Stimulated activated effector memory CD8-positive, alpha-beta T cell treated with anti-CD3 and anti-CD28 coated beads, Interleukin-12 subunit alpha, Interleukin-12 subunit beta, amount 100 ng/mL, for 72 hours (primary cell): ENCODE data around the gene DHRS3.
"Not testable (repeated sequence)": the region's sequence is repeated elsewhere in the genome, so short reads cannot be mapped to it uniquely, and the experiment has no call there.

ENCODE experiments used
- ATAC-seq: fragments of 150-1000 bp; cut with Tn5 transposase; 2 replicates; pipeline ENCODE4 v1.10.0; 2021
- DNase-seq, 2 donors: peaks; one replicate each; pipeline ENCODE4 v3.0.0; 2021 to 2022; ENCODE audit warnings: low spot score in 2 of 2
- H3K27ac Mint-ChIP-seq: one replicate; pipeline ENCODE4 v1.8.0; 2022; ENCODE audit warnings: mild to moderate bottlenecking, mixed read lengths
- H3K36me3 Mint-ChIP-seq: one replicate; pipeline ENCODE4 v1.8.0; 2022; ENCODE audit warnings: mild to moderate bottlenecking, mixed read lengths
- H3K4me1 Mint-ChIP-seq: one replicate; pipeline ENCODE4 v1.8.0; 2022; ENCODE audit warnings: mixed read lengths
- H3K4me3 Mint-ChIP-seq: one replicate; pipeline ENCODE4 v1.8.0; 2022; ENCODE audit warnings: mild to moderate bottlenecking, mixed read lengths
- H3K9me3 Mint-ChIP-seq: one replicate; pipeline ENCODE4 v1.8.0; 2022; ENCODE audit warnings: mixed read lengths

DHRS3 gene

DNA sequence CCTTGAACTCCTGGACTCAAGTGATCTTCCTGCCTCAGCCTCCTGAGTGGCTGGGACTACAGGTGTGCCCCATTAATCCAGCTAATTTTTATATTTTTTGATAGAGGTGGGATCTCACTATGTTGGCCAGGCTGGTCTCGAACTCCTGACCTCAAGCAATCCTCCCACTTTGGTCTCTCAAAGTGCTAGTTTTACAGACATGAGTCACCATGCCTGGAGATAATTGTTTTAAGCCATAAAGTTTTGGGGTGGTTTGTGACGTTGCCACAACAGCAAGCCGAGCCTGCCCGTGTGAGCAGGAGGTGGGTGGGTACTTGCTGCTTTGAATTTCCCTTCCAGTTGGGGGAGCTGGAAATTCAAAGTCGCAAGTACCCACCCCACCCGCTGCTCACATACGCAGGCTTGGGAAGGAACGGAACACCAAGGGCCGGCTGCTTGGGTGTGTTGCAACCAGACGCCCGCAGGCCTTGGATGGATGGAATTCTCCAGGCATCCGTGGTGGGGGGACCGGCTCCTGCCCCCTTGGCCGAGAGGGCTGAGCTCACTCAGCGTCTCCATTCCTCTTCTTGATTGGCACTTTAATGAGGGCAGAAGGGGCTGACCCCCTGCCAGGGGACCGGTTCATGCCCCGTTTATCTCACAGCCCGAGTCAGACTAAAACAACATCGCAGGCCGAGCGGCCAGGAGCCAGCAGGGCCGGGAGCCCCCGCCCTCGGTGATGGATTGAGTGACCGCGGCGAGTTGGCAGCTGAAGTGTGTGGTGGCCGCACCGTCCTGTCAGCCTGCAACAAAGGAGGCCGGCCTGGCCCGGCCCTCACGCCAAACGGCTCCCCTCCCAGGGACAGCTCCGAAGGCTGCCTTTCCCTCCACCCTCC is 78.1 kb downstream of the DHRS3 start:
- Mint-ChIP-seq H3K36me3 (no peaks in the 10 kb centered on the region), H3K4me1 (peaks cover 6% of the 10 kb centered on the region), H3K4me3 (no peak overlapping the region), H3K27ac (no peak overlapping the region), H3K9me3 (peaks cover 12% of the 10 kb centered on the region)
- ATAC-seq (no peak), DNase-seq (no peak)

DNA sequence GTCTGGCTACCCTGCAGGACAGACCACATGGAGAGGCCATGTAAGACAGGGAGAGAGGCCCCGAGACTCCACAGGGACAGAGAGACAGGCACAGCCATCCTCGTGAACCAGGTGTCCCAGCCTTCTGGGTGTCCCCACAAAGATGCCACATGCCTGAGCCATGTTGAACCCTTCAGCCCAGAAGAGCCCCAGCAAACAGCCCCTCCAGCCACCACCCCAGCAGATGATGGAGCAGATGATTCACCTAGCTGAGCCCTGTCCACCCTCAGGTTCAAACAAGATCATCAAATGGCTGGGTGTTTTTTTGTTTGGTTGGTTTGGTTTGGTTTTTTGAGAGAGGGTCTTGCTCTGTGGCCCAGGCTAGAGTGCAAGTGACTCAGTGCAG is 78.7 kb downstream of the DHRS3 start:
- no peaks in the 10 kb centered on the region for H3K36me3 Mint-ChIP-seq
- peaks cover 12% of the 10 kb centered on the region for H3K9me3 Mint-ChIP-seq
- H3K4me1 Mint-ChIP-seq, result peaks cover 6% of the 10 kb centered on the region
- H3K27ac Mint-ChIP-seq, result no peak overlapping the region
- no peak overlapping the region for H3K4me3 Mint-ChIP-seq
- DNase-seq, result no peak
- no peak for ATAC-seq

DNA sequence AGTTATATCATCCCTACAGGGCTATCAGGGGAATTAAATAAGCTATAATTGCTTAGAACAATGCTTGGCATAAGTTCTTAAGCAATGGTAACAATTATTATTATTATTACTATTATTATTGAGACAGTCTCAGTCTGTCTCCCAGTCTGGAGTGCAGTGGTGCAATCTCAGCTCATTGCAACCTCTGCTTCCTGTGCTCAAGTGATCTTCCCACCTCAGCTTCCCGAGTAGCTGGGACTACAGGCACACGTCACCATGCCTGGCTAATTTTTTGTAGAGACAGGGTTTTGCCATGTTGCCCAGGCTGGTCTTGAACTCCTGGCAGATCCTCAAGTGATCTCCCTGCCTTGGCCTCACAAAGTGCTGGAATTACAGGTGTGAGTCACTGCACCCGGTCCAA is 79.5 kb downstream of the DHRS3 start:
- H3K9me3 Mint-ChIP-seq, result peaks cover 12% of the 10 kb centered on the region

DNA sequence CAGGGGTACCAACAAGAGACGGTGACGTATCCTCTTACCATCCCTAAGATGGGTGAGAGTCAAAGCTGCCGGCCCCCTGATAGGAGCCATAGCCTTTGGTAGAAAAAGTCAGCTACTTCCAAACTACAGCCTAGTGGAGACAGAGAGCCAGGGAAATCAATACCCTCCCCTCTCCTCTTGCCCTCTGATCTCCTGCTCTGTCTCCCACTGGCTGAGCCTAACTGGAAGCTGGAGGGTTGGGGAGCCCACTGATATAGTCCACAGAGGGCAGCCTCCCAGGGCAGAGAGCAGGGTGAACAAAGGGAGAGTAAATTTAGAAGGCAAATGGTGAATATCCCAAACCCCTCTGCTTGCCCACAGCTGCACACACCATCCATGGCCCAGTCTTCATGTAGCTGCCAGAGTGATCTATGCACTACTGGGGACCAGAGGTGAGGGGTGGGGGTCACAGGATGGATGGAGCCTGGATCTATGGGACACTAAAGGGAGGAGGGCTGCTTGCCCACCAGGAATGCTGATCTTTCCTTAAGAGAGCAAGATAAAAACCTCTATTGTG is 80.0 kb downstream of the DHRS3 start:
- no peak for DNase-seq
- H3K4me3 Mint-ChIP-seq, result no peak overlapping the region
- H3K4me1 Mint-ChIP-seq, result peaks cover 6% of the 10 kb centered on the region
- no peak overlapping the region for H3K27ac Mint-ChIP-seq
- H3K9me3 Mint-ChIP-seq, result peaks cover 12% of the 10 kb centered on the region
- no peak for ATAC-seq
- H3K36me3 Mint-ChIP-seq, result no peaks in the 10 kb centered on the region

More for the DNA sequence above, 79.5 kb downstream of the DHRS3 start:
- H3K27ac Mint-ChIP-seq, H3K36me3 Mint-ChIP-seq, DNase-seq, H3K4me3 Mint-ChIP-seq, ATAC-seq, H3K4me1 Mint-ChIP-seq: not testable (repeated sequence)

DNA sequence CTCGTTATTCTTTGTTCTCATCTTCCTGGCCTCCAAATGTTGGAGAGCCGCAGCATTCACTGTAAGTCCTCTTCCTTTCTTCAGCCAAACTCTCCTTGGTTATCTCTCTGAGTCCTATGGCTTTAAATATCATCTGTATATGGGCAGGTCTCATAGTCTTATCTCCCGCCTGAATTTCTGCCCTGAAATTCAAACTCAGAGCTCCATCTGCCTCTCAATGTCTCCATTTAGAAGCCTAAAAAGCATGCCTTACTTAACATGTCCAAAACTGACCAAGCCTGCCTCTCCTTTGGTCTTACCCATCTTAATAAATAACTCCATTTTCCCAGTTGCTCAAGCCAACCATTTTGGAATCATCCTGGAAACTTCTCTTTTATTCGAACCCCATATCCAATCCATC is 80.7 kb downstream of the DHRS3 start:
- Mint-ChIP-seq H3K9me3 (peaks cover 12% of the 10 kb centered on the region), H3K27ac (no peak overlapping the region), H3K4me1 (peaks cover 6% of the 10 kb centered on the region), H3K4me3 (no peak overlapping the region), H3K36me3 (no peaks in the 10 kb centered on the region)
- DNase-seq, result no peak
- no peak for ATAC-seq

DNA sequence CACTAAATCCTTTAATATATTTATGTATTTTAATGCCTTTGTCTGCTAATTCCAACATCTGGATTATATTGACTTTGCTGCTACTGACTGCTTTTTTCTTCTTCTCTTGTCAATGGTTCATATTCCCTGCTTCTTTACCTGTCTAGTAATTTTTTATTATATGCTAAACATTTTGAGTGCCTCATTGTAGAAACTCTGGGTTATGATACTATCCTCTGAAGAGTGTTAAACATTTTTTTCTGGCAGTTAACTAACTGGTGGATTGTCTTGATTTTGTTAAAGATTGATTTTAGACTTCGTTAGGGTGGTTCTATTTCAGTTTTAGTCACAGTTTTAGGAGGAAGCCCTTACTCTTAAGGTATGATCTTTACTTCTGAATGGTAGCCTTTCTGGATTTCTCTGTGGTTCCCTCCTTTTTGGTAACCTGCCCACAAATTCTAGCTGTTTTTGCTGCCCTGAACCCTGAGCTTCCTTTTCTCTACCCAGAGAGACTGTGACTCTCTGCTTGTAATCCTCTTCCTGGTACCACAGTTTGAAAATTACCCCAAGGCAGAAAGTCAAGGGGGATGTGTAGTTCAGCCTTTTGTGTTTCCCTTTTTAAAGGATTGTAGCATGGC is 81.9 kb downstream of the DHRS3 start:
- Mint-ChIP-seq H3K4me3 (no peak overlapping the region), H3K36me3 (no peaks in the 10 kb centered on the region), H3K9me3 (peaks cover 12% of the 10 kb centered on the region), H3K27ac (no peak overlapping the region), H3K4me1 (peaks cover 6% of the 10 kb centered on the region)
- DNase-seq, result no peak
- ATAC-seq, result peak; percentile 40

DNA sequence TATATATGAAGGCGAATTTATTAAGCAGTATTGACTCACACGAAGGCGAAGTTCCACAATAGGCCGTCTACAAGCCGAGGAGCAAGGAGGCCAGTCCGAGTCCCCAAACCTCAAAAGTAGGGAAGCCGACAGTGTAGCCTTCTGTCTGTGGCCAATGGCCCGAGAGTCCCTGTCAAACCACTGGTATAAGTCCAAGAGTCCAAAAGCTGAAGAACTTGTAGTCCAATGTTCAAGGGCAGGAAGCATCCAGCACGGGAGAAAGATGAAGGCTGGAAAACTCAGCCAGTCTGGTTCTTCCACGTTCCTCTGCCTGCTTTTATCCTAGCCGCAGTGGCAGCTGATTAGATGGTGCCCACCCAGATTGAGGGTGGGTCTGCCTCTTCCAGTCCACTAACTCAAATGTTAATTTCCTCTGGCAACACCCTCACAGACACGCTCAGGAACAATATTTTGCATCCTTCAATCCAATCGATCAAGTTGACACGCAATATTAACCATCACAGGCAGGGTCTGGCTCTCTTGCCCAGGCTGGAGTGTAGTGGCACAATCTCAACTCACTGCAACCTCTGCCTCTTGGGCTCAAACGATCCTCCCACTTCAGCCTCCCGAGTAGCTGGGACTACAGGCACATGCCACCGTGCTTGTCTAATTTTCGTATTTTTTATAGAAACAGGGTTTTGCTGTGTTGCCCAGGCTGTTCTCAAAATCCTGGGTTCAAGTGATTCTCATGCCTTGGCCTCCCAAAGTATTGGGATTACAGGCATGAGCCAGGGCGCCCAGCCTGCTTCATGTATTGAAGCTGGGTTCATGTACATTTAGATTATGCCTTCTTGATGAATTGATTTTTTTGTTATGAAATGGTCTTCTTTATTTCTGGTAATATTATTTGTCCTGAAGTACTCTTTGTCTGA is 85.3 kb downstream of the DHRS3 start:
- ATAC-seq (no peak), DNase-seq (no peak)
- no peak overlapping the region for H3K4me3 Mint-ChIP-seq
- H3K27ac Mint-ChIP-seq, result no peak overlapping the region
- no peaks in the 10 kb centered on the region for H3K36me3 Mint-ChIP-seq
- peaks cover 16% of the 10 kb centered on the region for H3K4me1 Mint-ChIP-seq
- H3K9me3 Mint-ChIP-seq, result peaks cover 12% of the 10 kb centered on the region

DNA sequence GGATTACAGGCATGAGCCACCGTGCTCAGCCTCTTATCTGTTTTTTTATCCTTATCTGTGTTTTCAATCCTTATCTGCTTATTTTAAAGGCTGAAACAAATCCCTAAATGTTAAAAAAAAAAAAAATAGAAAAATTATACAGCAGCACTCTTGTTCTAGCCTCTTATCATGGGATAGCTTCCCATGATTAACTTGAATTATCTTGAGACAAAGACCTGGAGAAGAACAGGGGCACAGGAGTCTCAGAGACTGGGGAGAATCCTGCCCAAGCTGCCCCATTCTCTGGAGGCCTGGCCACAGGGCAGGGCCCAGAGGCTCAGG is 86.9 kb downstream of the DHRS3 start:
- no peak for DNase-seq
- H3K4me3 Mint-ChIP-seq, result no peak overlapping the region
- ATAC-seq, result no peak
- H3K9me3 Mint-ChIP-seq, result peaks cover 7% of the 10 kb centered on the region
- peaks cover 10% of the 10 kb centered on the region for H3K4me1 Mint-ChIP-seq
- H3K36me3 Mint-ChIP-seq, result no peaks in the 10 kb centered on the region
- peak overlapping the region; percentile 14 for H3K27ac Mint-ChIP-seq

DNA sequence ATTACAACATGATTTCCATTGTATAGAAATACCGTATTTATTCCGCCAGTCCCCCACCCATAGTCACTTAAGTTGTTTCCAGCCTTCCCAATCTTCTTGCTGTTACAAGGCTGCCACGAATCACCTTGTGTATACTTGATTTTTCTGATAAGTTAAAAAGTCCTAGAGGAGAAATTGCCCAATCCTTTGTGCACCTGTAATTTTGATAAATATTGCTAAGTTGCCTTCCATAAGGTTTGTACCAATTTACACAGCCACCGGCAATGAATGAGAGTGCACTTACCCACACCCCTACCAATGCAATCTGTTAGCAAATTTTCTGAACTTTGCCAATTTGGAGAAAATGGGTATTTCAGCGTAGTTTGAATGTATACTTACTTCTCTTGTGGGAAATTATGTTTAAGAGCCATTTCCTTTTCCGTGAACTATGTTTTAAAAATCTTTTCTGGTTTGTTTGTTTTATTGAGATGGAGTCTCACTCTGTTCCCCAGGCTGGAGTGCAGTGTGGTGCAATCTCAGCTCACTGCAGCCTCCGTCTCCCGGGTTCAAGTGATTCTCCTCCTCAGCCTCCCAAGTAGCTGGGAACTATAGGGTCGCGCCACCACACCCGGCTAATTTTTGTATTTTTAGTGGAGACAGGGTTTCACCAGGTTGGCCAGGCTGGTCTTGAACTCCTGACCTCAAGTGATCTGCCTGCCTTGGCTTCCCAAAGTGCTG is 87.4 kb downstream of the DHRS3 start:
- DNase-seq, result no peak
- H3K36me3 Mint-ChIP-seq, result no peaks in the 10 kb centered on the region
- no peak for ATAC-seq
- H3K4me1 Mint-ChIP-seq, result peaks cover 12% of the 10 kb centered on the region
- H3K9me3 Mint-ChIP-seq, result peaks cover 4% of the 10 kb centered on the region
- no peak overlapping the region for H3K4me3 Mint-ChIP-seq
- peak overlapping the region; percentile 14 for H3K27ac Mint-ChIP-seq

DNA sequence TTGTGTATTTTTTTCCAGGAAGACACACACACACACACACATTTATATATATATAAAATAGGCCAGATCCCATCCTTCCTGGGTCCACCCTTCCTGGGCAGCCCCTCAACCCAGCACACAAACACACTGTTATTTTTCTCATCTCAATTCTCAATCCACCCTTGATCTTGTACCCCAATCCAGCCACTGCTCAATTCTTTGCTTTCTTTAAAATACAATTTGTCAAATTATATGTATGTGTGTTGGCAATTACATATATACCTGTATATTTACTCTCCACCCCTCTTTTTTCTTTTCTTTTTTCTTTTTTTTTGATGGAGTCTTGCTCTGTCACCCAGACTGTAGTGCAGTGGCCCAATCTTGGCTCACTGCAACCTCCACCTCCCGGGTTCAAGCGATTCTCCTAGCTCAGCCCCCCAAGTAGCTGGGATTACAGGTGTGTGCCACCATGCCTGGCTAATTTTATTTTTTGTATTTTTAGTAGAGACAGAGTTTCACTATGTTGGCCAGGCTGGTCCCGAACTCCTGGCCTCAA is 88.3 kb downstream of the DHRS3 start:
- no peaks in the 10 kb centered on the region for H3K9me3 Mint-ChIP-seq
- no peak for DNase-seq
- no peak for ATAC-seq
- peak overlapping the region; percentile 20 for H3K27ac Mint-ChIP-seq
- H3K4me1 Mint-ChIP-seq, result peaks cover 20% of the 10 kb centered on the region
- no peak overlapping the region for H3K4me3 Mint-ChIP-seq
- no peaks in the 10 kb centered on the region for H3K36me3 Mint-ChIP-seq

DNA sequence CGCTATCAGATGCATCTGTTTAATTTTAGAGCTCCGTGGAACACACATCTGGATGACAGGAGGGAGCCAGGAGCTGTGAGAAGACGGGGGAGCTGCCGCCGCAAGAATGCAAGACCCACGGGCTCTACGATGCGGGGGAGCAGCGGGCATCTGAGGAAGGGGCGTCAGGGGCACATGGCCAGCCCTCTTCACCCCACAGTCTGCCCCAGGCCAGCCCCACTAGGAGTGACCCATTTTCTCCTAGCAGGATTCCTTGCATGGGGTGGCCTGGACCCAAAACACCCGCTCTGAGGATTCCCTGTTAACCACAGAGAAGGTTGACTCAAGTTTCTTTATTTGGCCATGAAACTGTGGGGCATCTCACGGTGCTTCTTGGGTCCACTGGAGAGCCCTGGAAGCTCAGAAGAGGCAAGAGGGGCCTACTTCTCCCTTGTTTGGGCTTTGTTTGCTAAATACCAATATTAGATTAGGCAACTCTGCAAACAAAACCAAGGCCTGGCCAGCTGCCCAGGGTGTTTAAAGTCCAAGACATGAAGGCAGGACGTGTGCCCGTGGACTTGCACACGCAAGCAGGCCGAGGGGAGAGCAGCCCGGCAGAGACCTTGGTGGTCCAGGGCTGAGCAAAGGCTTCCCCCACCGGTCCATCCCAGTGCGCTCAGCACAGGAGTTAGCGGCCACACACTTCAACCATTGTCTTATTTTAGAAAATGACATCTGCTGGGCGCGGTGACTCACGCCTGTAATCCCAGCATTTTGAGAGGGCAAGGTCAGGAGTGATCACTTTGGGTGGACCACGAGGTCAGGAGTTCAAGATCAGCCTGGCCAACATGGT is 89.8 kb downstream of the DHRS3 start:
- no peak overlapping the region for H3K4me3 Mint-ChIP-seq
- H3K9me3 Mint-ChIP-seq, result no peaks in the 10 kb centered on the region
- no peaks in the 10 kb centered on the region for H3K36me3 Mint-ChIP-seq
- DNase-seq, result no peak
- no peak overlapping the region for H3K27ac Mint-ChIP-seq
- ATAC-seq, result no peak
- peaks cover 20% of the 10 kb centered on the region for H3K4me1 Mint-ChIP-seq

DNA sequence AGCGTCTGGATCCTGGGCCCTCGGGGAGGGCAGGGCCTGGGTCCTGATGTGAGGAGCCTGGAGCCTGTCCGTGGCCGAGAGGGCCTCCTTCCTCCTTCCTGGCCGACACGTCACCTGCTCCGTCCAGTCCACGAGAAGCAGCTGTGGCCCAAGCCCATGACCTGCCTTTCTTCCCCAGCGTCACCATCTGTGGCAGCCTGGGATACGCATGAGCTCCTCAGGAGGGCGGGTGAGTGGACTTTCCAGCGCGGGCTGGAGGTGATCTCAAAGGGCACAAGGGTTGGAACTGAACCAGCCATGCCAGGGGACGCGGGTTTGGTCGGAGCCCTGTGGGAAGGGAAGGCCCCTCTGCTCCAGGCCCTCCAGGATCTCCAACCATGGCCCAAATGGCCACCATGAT is 90.4 kb downstream of the DHRS3 start:
- Mint-ChIP-seq H3K4me1 (peaks cover 20% of the 10 kb centered on the region), H3K36me3 (no peaks in the 10 kb centered on the region), H3K9me3 (no peaks in the 10 kb centered on the region), H3K27ac (no peak overlapping the region), H3K4me3 (no peak overlapping the region)
- ATAC-seq (no peak), DNase-seq (no peak)

DNA sequence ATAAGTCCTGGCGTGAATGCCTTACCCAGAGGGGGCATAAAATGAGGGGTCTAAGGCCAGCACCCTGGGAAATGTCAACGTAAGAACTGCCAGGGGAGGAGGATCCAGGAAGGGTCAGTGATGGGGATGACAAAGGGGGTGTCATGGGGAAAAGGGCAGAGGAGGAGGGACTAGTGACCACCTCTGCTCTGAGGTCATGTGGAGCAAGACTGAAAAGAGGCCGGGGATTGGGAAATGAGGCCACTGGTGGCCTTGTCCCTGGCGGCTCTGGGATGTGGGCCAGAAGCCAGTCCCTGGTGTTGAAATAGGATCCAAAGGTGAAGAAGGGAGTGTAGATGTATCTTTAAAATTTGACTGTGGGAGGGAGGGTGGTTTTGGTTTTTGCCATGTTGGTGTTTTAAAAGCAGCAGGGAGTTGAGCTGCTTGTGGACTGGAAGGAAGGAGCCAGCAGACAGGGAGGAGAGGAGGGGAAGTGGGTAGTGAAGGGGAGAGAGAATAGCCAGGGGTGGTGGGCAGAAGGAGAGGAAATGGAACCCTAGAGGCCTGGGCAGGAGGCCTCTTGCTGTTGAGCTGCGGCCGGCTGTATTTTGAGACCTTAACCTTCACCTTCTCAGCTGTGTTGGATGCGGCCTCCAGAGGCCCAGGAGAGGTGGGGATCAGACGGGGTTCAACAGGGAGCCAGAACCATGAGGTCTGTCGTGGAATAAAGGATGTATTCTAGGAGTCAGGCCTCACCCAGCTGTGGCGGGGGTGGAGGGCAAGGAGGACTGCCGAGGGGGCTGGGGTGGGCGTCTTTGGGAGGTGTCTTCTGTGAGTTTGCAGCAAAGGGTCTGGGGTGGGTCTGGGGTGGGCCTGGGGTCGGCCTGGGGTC is 92.5 kb downstream of the DHRS3 start:
- Mint-ChIP-seq H3K27ac (peak overlapping the region; percentile 72), H3K4me3 (no peak overlapping the region)
- ATAC-seq, result no peak

More for the DNA sequence above, 92.5 kb downstream of the DHRS3 start:
- H3K4me1 Mint-ChIP-seq, result peaks cover 20% of the 10 kb centered on the region
- no peak for DNase-seq
- no peaks in the 10 kb centered on the region for H3K9me3 Mint-ChIP-seq
- no peaks in the 10 kb centered on the region for H3K36me3 Mint-ChIP-seq
